ENCODE measurements around the gene PLEKHH2. TPM values are rescaled to one million over a fixed set of nuclear protein-coding genes. Genes with fewer than 3 reads are reported as not detected.

The PLEKHH2 gene
- total RNA-seq, 1 experiment from 2014 or later: 3.1 TPM

- no peak overlapping the region for H2BK120ac ChIP-seq (ENCODE audit: low read depth, low read length, poor library complexity, severe bottlenecking)
Measured at GRCh38 chr2:43643680-43644079, 6.6 kb downstream of the PLEKHH2 start.

More at GRCh38 chr2:43643680-43644079, 6.6 kb downstream of the PLEKHH2 start:
- Histone ChIP-seq H3K79me2 (ENCODE audit: insufficient read depth, low read length) (no peaks in the 10 kb centered on the region), H3K23me2 (ENCODE audit: insufficient read length, low read depth, low read length, poor library complexity, severe bottlenecking) (no peaks in the 10 kb centered on the region), H3K18ac (ENCODE audit: insufficient read length, low read depth, low read length) (no peak overlapping the region), H4K20me1 (ENCODE audit: control insufficient read depth, insufficient read depth, insufficient read length) (no peaks in the 10 kb centered on the region), H2BK20ac (ENCODE audit: low read depth, low read length, poor library complexity, severe bottlenecking) (no peak overlapping the region), H2BK15ac (ENCODE audit: low read depth, low read length) (no peak overlapping the region), H2AK5ac (ENCODE audit: insufficient read length, low read length) (no peak overlapping the region), H3K27ac (ENCODE audit: insufficient read length, low read depth, low read length) (no peak overlapping the region), H4K91ac (ENCODE audit: insufficient read length, low read depth, low read length) (no peak overlapping the region), H3T11ph (ENCODE audit: low read length) (no peak overlapping the region), H3K23ac (ENCODE audit: insufficient read length, low read depth, low read length) (no peak overlapping the region), H3K4me2 (ENCODE audit: insufficient read depth, insufficient read length, low read length) (no peak overlapping the region), H4K5ac (ENCODE audit: insufficient read length, low read depth, low read length) (no peak overlapping the region), H3K4ac (ENCODE audit: low read depth, low read length) (no peak overlapping the region), H3K9ac (ENCODE audit: extremely low read depth, insufficient read length, low read length) (no peak overlapping the region), H3K79me1 (ENCODE audit: insufficient read depth, low read depth, low read length, poor library complexity, severe bottlenecking) (no peaks in the 10 kb centered on the region), H3K27me3 (ENCODE audit: insufficient read depth, low read length) (no peaks in the 10 kb centered on the region), H2AFZ (ENCODE audit: low read length) (no peak overlapping the region), H3K4me1 (ENCODE audit: insufficient read depth, low read length) (no peaks in the 10 kb centered on the region), H3K9me3 (ENCODE audit: control insufficient read depth, low read depth, low read length) (no peaks in the 10 kb centered on the region), H3K14ac (ENCODE audit: insufficient read depth, low read length) (no peak overlapping the region), H2BK5ac (ENCODE audit: insufficient read length, low read length) (no peak overlapping the region), H4K8ac (replicated peaks; ENCODE audit: insufficient read length, low read depth, low read length) (no peak overlapping the region), H3K56ac (ENCODE audit: insufficient read length, low read depth, low read length) (no peak overlapping the region), H2BK12ac (ENCODE audit: insufficient read length, low read depth, low read length) (no peak overlapping the region)
- no peaks in the 10 kb centered on the region; the same call in 1 of the 2 replicates for H3K27me3 Mint-ChIP-seq (ENCODE audit: low read depth)
- TF ChIP-seq CTCF (conservative IDR thresholded peaks at IDR 0.05): no peak
- peaks cover 0 to 8% (median 0%) of the 10 kb centered on the region in 3 experiments; a peak in 3 of 7 replicates for H3K36me3 Mint-ChIP-seq (ENCODE audit: insufficient read depth in 1 of 3, low read depth in 3 of 3)
- no peaks in the 10 kb centered on the region for H3K4me1 Mint-ChIP-seq
- WGBS (ENCODE audit: extremely low coverage, insufficient read length, low lambda C conversion rate): no CpG with 5 or more reads among the region's 1 CpG
- H3K9me3 Mint-ChIP-seq: peaks cover 4 to 8% of the 10 kb centered on the region in 2 experiments; a peak in 4 of 5 replicates
- DNase-seq: no peak
- peak overlapping the region in 1 of 3 experiments; percentile 41; a peak in 1 of 7 replicates for H3K27ac Mint-ChIP-seq
- H3K4me3 Mint-ChIP-seq: no peak overlapping the region

All from H9 (cell line).